Stimulated activated CD8-positive, alpha-beta memory T cell treated with anti-CD3 and anti-CD28 coated beads, Interleukin-4, amount 100 ng/mL, for 48 hours (primary cell): ENCODE measurements around the gene OR10P1.

Experiments used
- DNase-seq: peaks from one replicate; pipeline ENCODE4 v3.0.0-alpha.2; 2020

OR10P1 gene

GRCh38 chr12:55686366-55687010 lies 49.8 kb downstream of the OR10P1 start:
- no peak for DNase-seq
